IPS-18a (cell line): ENCODE measurements around the gene ZC3H7A.
"Not testable (repeated sequence)": the region's sequence is repeated elsewhere in the genome, so short reads cannot be mapped to it uniquely, and the experiment has no call there.

Experiments used
- H3K27ac ChIP-seq: one replicate; pipeline ENCODE4 v1.5.1; 2013; ENCODE audit warnings: low read length
- H3K27me3 ChIP-seq: one replicate; pipeline ENCODE4 v1.6.1; 2013; ENCODE audit warnings: mild to moderate bottlenecking, low read length; ENCODE audit not compliant: control insufficient read depth, insufficient read depth
- H3K36me3 ChIP-seq: one replicate; pipeline ENCODE4 v1.6.1; 2013; ENCODE audit warnings: low read depth, low read length; ENCODE audit not compliant: control insufficient read depth
- H3K4me1 ChIP-seq: one replicate; pipeline ENCODE4 v1.6.1; 2013; ENCODE audit warnings: low read depth, low read length; ENCODE audit not compliant: control insufficient read depth
- H3K4me3 ChIP-seq: one replicate; pipeline ENCODE4 v1.5.1; 2013; ENCODE audit warnings: low read length
- H3K9ac ChIP-seq: one replicate; pipeline ENCODE4 v1.6.1; 2013; ENCODE audit warnings: mild to moderate bottlenecking, low read length, moderate library complexity
- H3K9me3 ChIP-seq: one replicate; pipeline ENCODE4 v1.6.1; 2013; ENCODE audit warnings: low read depth, low read length; ENCODE audit not compliant: control insufficient read depth

Gene ZC3H7A

GRCh38 chr16:11784381-11784780 is 12.7 kb downstream of the ZC3H7A start:
- not testable (repeated sequence) for H3K36me3 ChIP-seq, H3K27ac ChIP-seq, H3K4me1 ChIP-seq, H3K27me3 ChIP-seq, H3K9ac ChIP-seq, H3K9me3 ChIP-seq, H3K4me3 ChIP-seq

GRCh38 chr16:11784038-11784369 is 13.1 kb downstream of the ZC3H7A start:
- H3K27me3 ChIP-seq, result no peaks in the 10 kb centered on the region
- no peak overlapping the region for H3K9ac ChIP-seq
- no peaks in the 10 kb centered on the region for H3K36me3 ChIP-seq
- H3K9me3 ChIP-seq, result no peaks in the 10 kb centered on the region
- no peak overlapping the region for H3K27ac ChIP-seq
- no peak overlapping the region for H3K4me3 ChIP-seq
- no peaks in the 10 kb centered on the region for H3K4me1 ChIP-seq

GRCh38 chr16:11783319-11784037 is 13.6 kb downstream of the ZC3H7A start:
- Histone ChIP-seq H3K27me3 (no peaks in the 10 kb centered on the region), H3K9me3 (no peaks in the 10 kb centered on the region), H3K4me3 (no peak overlapping the region), H3K27ac (no peak overlapping the region), H3K4me1 (no peaks in the 10 kb centered on the region), H3K36me3 (no peaks in the 10 kb centered on the region), H3K9ac (no peak overlapping the region)

- no peak overlapping the region for H3K9ac ChIP-seq
Observed at GRCh38 chr16:11781773-11782172, 15.3 kb downstream of the ZC3H7A start.

GRCh38 chr16:11780991-11781680 is 15.9 kb downstream of the ZC3H7A start:
- Histone ChIP-seq H3K9me3 (no peaks in the 10 kb centered on the region), H3K9ac (no peak overlapping the region), H3K27ac (no peak overlapping the region), H3K27me3 (no peaks in the 10 kb centered on the region), H3K36me3 (peaks cover 7% of the 10 kb centered on the region), H3K4me3 (no peak overlapping the region), H3K4me1 (no peaks in the 10 kb centered on the region)

More at GRCh38 chr16:11781773-11782172, 15.3 kb downstream of the ZC3H7A start:
- H3K9me3 ChIP-seq, result no peaks in the 10 kb centered on the region
- peaks cover under 1% of the 10 kb centered on the region for H3K36me3 ChIP-seq
- no peaks in the 10 kb centered on the region for H3K4me1 ChIP-seq
- H3K27me3 ChIP-seq, result no peaks in the 10 kb centered on the region
- no peak overlapping the region for H3K4me3 ChIP-seq
- H3K27ac ChIP-seq, result no peak overlapping the region

- H3K4me1 ChIP-seq, result no peaks in the 10 kb centered on the region
- H3K9me3 ChIP-seq, result no peaks in the 10 kb centered on the region
- no peaks in the 10 kb centered on the region for H3K27me3 ChIP-seq
- no peak overlapping the region for H3K9ac ChIP-seq
- no peak overlapping the region for H3K27ac ChIP-seq
- no peak overlapping the region for H3K4me3 ChIP-seq
- peaks cover 22% of the 10 kb centered on the region for H3K36me3 ChIP-seq
Observed at GRCh38 chr16:11779074-11779473, 18.0 kb downstream of the ZC3H7A start.

GRCh38 chr16:11774065-11774626 is 22.9 kb downstream of the ZC3H7A start:
- peaks cover 56% of the 10 kb centered on the region for H3K36me3 ChIP-seq

GRCh38 chr16:11768849-11769248 is 28.2 kb downstream of the ZC3H7A start:
- no peaks in the 10 kb centered on the region for H3K27me3 ChIP-seq
- no peaks in the 10 kb centered on the region for H3K4me1 ChIP-seq
- H3K9ac ChIP-seq, result no peak overlapping the region
- H3K36me3 ChIP-seq, result peaks cover 77% of the 10 kb centered on the region
- no peak overlapping the region for H3K27ac ChIP-seq
- H3K4me3 ChIP-seq, result no peak overlapping the region
- H3K9me3 ChIP-seq, result no peaks in the 10 kb centered on the region

More at GRCh38 chr16:11774065-11774626, 22.9 kb downstream of the ZC3H7A start:
- no peaks in the 10 kb centered on the region for H3K4me1 ChIP-seq
- H3K4me3 ChIP-seq, result no peak overlapping the region
- H3K9me3 ChIP-seq, result no peaks in the 10 kb centered on the region
- no peak overlapping the region for H3K27ac ChIP-seq
- no peak overlapping the region for H3K9ac ChIP-seq
- no peaks in the 10 kb centered on the region for H3K27me3 ChIP-seq

GRCh38 chr16:11762431-11762830 is 34.6 kb downstream of the ZC3H7A start:
- no peak overlapping the region for H3K4me3 ChIP-seq
- H3K9ac ChIP-seq, result no peak overlapping the region
- H3K27ac ChIP-seq, result no peak overlapping the region
- no peaks in the 10 kb centered on the region for H3K4me1 ChIP-seq
- H3K9me3 ChIP-seq, result no peaks in the 10 kb centered on the region
- H3K36me3 ChIP-seq, result peaks cover 78% of the 10 kb centered on the region
- H3K27me3 ChIP-seq, result no peaks in the 10 kb centered on the region

- no peak overlapping the region for H3K27ac ChIP-seq
- H3K9ac ChIP-seq, result no peak overlapping the region
- H3K9me3 ChIP-seq, result no peaks in the 10 kb centered on the region
- H3K4me3 ChIP-seq, result no peak overlapping the region
- H3K4me1 ChIP-seq, result no peaks in the 10 kb centered on the region
- peaks cover 76% of the 10 kb centered on the region for H3K36me3 ChIP-seq
- no peaks in the 10 kb centered on the region for H3K27me3 ChIP-seq
Observed at GRCh38 chr16:11759997-11760396, 37.1 kb downstream of the ZC3H7A start.

GRCh38 chr16:11759163-11759834 is 37.8 kb downstream of the ZC3H7A start:
- no peaks in the 10 kb centered on the region for H3K27me3 ChIP-seq
- no peak overlapping the region for H3K27ac ChIP-seq
- H3K9ac ChIP-seq, result no peak overlapping the region
- peaks cover 70% of the 10 kb centered on the region for H3K36me3 ChIP-seq
- no peaks in the 10 kb centered on the region for H3K4me1 ChIP-seq
- no peaks in the 10 kb centered on the region for H3K9me3 ChIP-seq
- H3K4me3 ChIP-seq, result no peak overlapping the region
